ENCODE results near the gene MAST2. TPM values are rescaled to one million over a fixed set of nuclear protein-coding genes. Genes with fewer than 3 reads are reported as not detected.

The MAST2 gene
- total RNA-seq, 1 experiment from 2014 or later = 37.2 TPM

GRCh38 chr1:45815667-45816458 lies 12.5 kb downstream of the MAST2 start (continued):
- no peak for TF ChIP-seq AR (CRISPR knock-in tag; IDR thresholded peaks at IDR 0.05)
- no peak for TF ChIP-seq OVOL2 (CRISPR knock-in tag; IDR thresholded peaks at IDR 0.05; ENCODE audit: borderline replicate concordance)
- no peak for TF ChIP-seq E2F5 (CRISPR knock-in tag; IDR thresholded peaks at IDR 0.05)
- TF ChIP-seq TEAD1 (CRISPR knock-in tag; IDR thresholded peaks at IDR 0.05) = no peak
- TF ChIP-seq, protein P1, sequence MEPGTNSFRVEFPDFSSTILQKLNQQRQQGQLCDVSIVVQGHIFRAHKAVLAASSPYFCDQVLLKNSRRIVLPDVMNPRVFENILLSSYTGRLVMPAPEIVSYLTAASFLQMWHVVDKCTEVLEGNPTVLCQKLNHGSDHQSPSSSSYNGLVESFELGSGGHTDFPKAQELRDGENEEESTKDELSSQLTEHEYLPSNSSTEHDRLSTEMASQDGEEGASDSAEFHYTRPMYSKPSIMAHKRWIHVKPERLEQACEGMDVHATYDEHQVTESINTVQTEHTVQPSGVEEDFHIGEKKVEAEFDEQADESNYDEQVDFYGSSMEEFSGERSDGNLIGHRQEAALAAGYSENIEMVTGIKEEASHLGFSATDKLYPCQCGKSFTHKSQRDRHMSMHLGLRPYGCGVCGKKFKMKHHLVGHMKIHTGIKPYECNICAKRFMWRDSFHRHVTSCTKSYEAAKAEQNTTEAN (CRISPR knock-in tag; IDR thresholded peaks at IDR 0.05) = no peak

DNA sequence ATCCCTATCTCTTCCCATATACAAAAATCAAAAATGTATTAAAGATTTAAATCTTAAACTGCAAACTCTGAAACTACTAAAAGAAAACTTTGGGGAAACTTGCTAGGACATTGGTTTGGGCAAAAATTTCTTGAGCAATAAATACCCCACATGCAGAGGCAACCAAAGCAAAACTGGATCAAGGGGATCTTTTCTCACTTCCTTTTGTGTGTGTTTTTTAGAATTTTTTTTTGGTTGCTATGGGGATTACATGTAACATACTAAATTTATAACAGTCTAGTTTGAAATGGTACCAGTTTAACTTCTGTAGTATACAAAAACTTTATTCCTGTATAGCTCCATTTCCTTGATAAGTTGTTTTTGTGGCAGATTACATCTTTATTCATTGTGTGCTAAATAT lies 16.8 kb downstream of the MAST2 start:
- POLR2A ChIA-PET = no interaction called here
- Mint-ChIP-seq H3K27me3 (ENCODE audit: low read depth) (no peaks in the 10 kb centered on the region), H3K36me3 (peaks cover 15% of the 10 kb centered on the region), H3K9me3 (no peaks in the 10 kb centered on the region), H3K4me3 (no peak overlapping the region), H3K27ac (no peak overlapping the region), H3K4me1 (peaks cover 2% of the 10 kb centered on the region; the same call in 1 of the 2 replicates)
- DNase-seq (ENCODE audit: low spot score) = no peak
- CTCF ChIA-PET = no interaction called here
- TF ChIP-seq NR3C1 (CRISPR knock-in tag; conservative IDR thresholded peaks at IDR 0.05; ENCODE audit: low read depth) (no peak), GTF2I (CRISPR knock-in tag; conservative IDR thresholded peaks at IDR 0.05) (no peak), OVOL2 (CRISPR knock-in tag; IDR thresholded peaks at IDR 0.05; ENCODE audit: borderline replicate concordance) (no peak), PRRX2 (CRISPR knock-in tag; IDR thresholded peaks at IDR 0.05) (no peak), NR2C2 (CRISPR knock-in tag; IDR thresholded peaks at IDR 0.05) (no peak), ZNF121 (CRISPR knock-in tag; IDR thresholded peaks at IDR 0.05) (no peak), EMX1 (CRISPR knock-in tag; IDR thresholded peaks at IDR 0.05) (no peak)
- TF ChIP-seq, protein P2, sequence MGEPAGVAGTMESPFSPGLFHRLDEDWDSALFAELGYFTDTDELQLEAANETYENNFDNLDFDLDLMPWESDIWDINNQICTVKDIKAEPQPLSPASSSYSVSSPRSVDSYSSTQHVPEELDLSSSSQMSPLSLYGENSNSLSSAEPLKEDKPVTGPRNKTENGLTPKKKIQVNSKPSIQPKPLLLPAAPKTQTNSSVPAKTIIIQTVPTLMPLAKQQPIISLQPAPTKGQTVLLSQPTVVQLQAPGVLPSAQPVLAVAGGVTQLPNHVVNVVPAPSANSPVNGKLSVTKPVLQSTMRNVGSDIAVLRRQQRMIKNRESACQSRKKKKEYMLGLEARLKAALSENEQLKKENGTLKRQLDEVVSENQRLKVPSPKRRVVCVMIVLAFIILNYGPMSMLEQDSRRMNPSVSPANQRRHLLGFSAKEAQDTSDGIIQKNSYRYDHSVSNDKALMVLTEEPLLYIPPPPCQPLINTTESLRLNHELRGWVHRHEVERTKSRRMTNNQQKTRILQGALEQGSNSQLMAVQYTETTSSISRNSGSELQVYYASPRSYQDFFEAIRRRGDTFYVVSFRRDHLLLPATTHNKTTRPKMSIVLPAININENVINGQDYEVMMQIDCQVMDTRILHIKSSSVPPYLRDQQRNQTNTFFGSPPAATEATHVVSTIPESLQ (CRISPR knock-in tag; IDR thresholded peaks at IDR 0.05) = no peak
- ATAC-seq = no peak

- ATAC-seq (no peak), DNase-seq (ENCODE audit: low spot score) (no peak)
- no peak overlapping the region for H3K4me3 Mint-ChIP-seq
- H3K27ac Mint-ChIP-seq = no peak overlapping the region
- CTCF ChIA-PET = no interaction called here
- POLR2A ChIA-PET = no interaction called here
- H3K27me3 Mint-ChIP-seq (ENCODE audit: low read depth) = no peaks in the 10 kb centered on the region
- H3K9me3 Mint-ChIP-seq = no peaks in the 10 kb centered on the region
- TF ChIP-seq MXD4 (CRISPR knock-in tag; IDR thresholded peaks at IDR 0.05; ENCODE audit: borderline replicate concordance) (no peak), NFATC4 (CRISPR knock-in tag; IDR thresholded peaks at IDR 0.05) (no peak), KAT7 (CRISPR knock-in tag; IDR thresholded peaks at IDR 0.05; ENCODE audit: borderline replicate concordance) (no peak), SOX15 (CRISPR knock-in tag; IDR thresholded peaks at IDR 0.05) (no peak), PRRX2 (CRISPR knock-in tag; IDR thresholded peaks at IDR 0.05) (no peak), ZNF263 (CRISPR knock-in tag; IDR thresholded peaks at IDR 0.05; ENCODE audit: low read depth) (no peak), MLX (CRISPR knock-in tag; IDR thresholded peaks at IDR 0.05) (no peak), ZBTB21 (CRISPR knock-in tag; IDR thresholded peaks at IDR 0.05; ENCODE audit: borderline replicate concordance) (no peak)
- TF ChIP-seq, protein P3, sequence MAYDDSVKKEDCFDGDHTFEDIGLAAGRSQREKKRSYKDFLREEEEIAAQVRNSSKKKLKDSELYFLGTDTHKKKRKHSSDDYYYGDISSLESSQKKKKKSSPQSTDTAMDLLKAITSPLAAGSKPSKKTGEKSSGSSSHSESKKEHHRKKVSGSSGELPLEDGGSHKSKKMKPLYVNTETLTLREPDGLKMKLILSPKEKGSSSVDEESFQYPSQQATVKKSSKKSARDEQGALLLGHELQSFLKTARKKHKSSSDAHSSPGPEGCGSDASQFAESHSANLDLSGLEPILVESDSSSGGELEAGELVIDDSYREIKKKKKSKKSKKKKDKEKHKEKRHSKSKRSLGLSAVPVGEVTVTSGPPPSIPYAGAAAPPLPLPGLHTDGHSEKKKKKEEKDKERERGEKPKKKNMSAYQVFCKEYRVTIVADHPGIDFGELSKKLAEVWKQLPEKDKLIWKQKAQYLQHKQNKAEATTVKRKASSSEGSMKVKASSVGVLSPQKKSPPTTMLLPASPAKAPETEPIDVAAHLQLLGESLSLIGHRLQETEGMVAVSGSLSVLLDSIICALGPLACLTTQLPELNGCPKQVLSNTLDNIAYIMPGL (CRISPR knock-in tag; IDR thresholded peaks at IDR 0.05) = no peak
- H3K36me3 Mint-ChIP-seq = peaks cover 16% of the 10 kb centered on the region
- peaks cover 1% of the 10 kb centered on the region; the same call in 1 of the 2 replicates for H3K4me1 Mint-ChIP-seq
These were observed 17.4 kb downstream of the MAST2 start for GRCh38 chr1:45820788-45821187.
